Caco-2 (cell line): ENCODE measurements around the gene INO80. TPM values are rescaled to one million over a fixed set of nuclear protein-coding genes. Genes with fewer than 3 reads are reported as not detected.

Experiments
- BruUV-seq: library from RNA; stranded (reverse); fragments of 400-500 nt; replicated peaks from 2 replicates; lab custom pipeline; 2021; lab: Mats Ljungman, UMichigan
- CTCF ChIA-PET: fragments of 300-600 bp; sonication (Branson Sonifier 250); formaldehyde crosslinking; loops from one replicate; lab custom pipeline; 2022; ENCODE audit warnings: antibody characterized with exemption; lab: Charles Lee
- POLR2A ChIA-PET: fragments of 300-600 bp; sonication (Branson Sonifier 250); formaldehyde crosslinking; loops from one replicate; lab custom pipeline; 2022; ENCODE audit warnings: antibody characterized with exemption; lab: Charles Lee
- DNase-seq, 2 experiments: peaks; one replicate each; pipeline versions ENCODE4 v3.0.0 to v3.0.0-alpha.2; 2020 to 2022
- H3K27me3 ChIP-seq: replicated peaks from 2 replicates; pipeline ENCODE4 v1.6.0; 2011; ENCODE audit warnings: low read length; ENCODE audit not compliant: control insufficient read depth, insufficient read depth
- H3K36me3 ChIP-seq: 2 replicates; pipeline ENCODE4 v1.5.1; 2011; ENCODE audit warnings: low read length; ENCODE audit not compliant: control insufficient read depth, insufficient read depth
- H3K4me1 ChIP-seq: fragments of 250-450 bp; sonication (Bioruptor Pico); 2 replicates; pipeline ENCODE4 v1.5.1; 2020; ENCODE audit warnings: mild to moderate bottlenecking
- H3K4me3 ChIP-seq: 2 replicates; pipeline ENCODE4 v1.5.1; 2011; ENCODE audit warnings: low read depth, mild to moderate bottlenecking, control low read depth, low read length
- H3K9me3 ChIP-seq: fragments of 250-450 bp; sonication (Bioruptor Pico); 2 replicates; pipeline ENCODE4 v1.5.1; 2020; ENCODE audit warnings: mild to moderate bottlenecking, moderate library complexity
- H3K27ac Mint-ChIP-seq: one replicate; pipeline ENCODE4 v1.8.0; 2022; ENCODE audit warnings: mixed read lengths; ENCODE audit not compliant: unreplicated experiment
- H3K27me3 Mint-ChIP-seq: one replicate; pipeline ENCODE4 v1.8.0; 2022; ENCODE audit warnings: mixed read lengths; ENCODE audit not compliant: insufficient read depth, unreplicated experiment
- H3K36me3 Mint-ChIP-seq: one replicate; pipeline ENCODE4 v1.8.0; 2022; ENCODE audit warnings: mild to moderate bottlenecking, mixed read lengths; ENCODE audit not compliant: insufficient read depth, unreplicated experiment
- H3K4me1 Mint-ChIP-seq: one replicate; pipeline ENCODE4 v1.8.0; 2022; ENCODE audit warnings: low read depth, mixed read lengths; ENCODE audit not compliant: unreplicated experiment
- H3K4me3 Mint-ChIP-seq: one replicate; pipeline ENCODE4 v1.8.0; 2022; ENCODE audit warnings: mild to moderate bottlenecking, moderate library complexity, mixed read lengths; ENCODE audit not compliant: unreplicated experiment
- H3K9me3 Mint-ChIP-seq: one replicate; pipeline ENCODE4 v1.8.0; 2022; ENCODE audit warnings: mixed read lengths; ENCODE audit not compliant: unreplicated experiment
- intact Hi-C: fragments of 100-400 bp; cut with micrococcal nuclease; formaldehyde crosslinking; loops from one replicate; pipeline ENCODE4 v1.10.0; 2022; ENCODE audit not compliant: unreplicated experiment
- total RNA-seq: library from RNA; stranded (reverse); gene quantifications from 2 replicates; pipeline ENCODE4 v1.2.3, GENCODE V29; 2022
- TF ChIP-seq, protein P1 (sequence below), 2 experiments: fragments of 200-600 bp in 1 of 2; IDR thresholded peaks; 1 replicate in 1 of 2; 2 replicates in 1 of 2; pipeline versions ENCODE4 v1.5.1 to v1.8.0; 2011 to 2022; ENCODE audit warnings: antibody characterized with exemption in 1 of 2, control low read depth in 1 of 2, inconsistent platforms in 1 of 2, low read depth in 1 of 2, low read length in 1 of 2, mild to moderate bottlenecking in 1 of 2, moderate library complexity in 1 of 2; ENCODE audit not compliant: insufficient read depth in 1 of 2, severe bottlenecking in 1 of 2, unreplicated experiment in 1 of 2

INO80 gene
- total RNA-seq, 1 experiment from 2014 or later, result 24.4 TPM

DNA sequence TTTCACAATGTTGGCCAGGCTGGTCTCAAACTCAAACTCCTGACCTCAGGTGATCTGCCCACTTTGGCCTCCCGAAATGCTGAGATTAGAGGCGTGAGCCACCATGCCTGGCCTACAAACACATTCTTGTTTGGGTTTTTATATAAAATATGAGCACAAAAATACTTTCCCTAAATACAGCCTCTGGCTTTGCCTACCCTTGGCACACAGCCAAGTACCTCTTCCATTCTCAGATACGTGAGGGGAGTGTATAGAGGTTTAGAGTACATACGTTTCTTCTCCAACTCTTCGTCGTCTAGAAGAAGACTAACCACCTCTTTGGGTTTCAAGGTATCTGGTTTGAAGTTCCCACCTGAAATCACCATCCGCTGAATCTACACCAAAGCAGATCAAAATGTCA lies 129.3 kb downstream of the INO80 start:
- Mint-ChIP-seq H3K27ac (no peak overlapping the region), H3K4me3 (no peak overlapping the region), H3K36me3 (peaks cover 68% of the 10 kb centered on the region), H3K9me3 (no peaks in the 10 kb centered on the region), H3K27me3 (no peaks in the 10 kb centered on the region), H3K4me1 (no peaks in the 10 kb centered on the region)
- CTCF ChIA-PET, result interaction anchor here (0.6 kb wide), 1 partner anchor 92 kb away, joined by 3 read pairs; the partner anchor contains the start of gene VPS18
- intact Hi-C loops, result no loop called here
- H3K4me3 ChIP-seq, result no peak overlapping the region
- no TSS peak for BruUV-seq
- no peaks in the 10 kb centered on the region for H3K27me3 ChIP-seq
- DNase-seq, result no peak
- no peaks in the 10 kb centered on the region for H3K36me3 ChIP-seq
- TF ChIP-seq, protein P1, sequence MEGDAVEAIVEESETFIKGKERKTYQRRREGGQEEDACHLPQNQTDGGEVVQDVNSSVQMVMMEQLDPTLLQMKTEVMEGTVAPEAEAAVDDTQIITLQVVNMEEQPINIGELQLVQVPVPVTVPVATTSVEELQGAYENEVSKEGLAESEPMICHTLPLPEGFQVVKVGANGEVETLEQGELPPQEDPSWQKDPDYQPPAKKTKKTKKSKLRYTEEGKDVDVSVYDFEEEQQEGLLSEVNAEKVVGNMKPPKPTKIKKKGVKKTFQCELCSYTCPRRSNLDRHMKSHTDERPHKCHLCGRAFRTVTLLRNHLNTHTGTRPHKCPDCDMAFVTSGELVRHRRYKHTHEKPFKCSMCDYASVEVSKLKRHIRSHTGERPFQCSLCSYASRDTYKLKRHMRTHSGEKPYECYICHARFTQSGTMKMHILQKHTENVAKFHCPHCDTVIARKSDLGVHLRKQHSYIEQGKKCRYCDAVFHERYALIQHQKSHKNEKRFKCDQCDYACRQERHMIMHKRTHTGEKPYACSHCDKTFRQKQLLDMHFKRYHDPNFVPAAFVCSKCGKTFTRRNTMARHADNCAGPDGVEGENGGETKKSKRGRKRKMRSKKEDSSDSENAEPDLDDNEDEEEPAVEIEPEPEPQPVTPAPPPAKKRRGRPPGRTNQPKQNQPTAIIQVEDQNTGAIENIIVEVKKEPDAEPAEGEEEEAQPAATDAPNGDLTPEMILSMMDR (IDR thresholded peaks at IDR 0.05; ENCODE audit: insufficient read depth in 1 of 2, low read depth in 1 of 2, low read length in 1 of 2, severe bottlenecking in 1 of 2, unreplicated experiment in 1 of 2), result no peak
- POLR2A ChIA-PET, result no interaction called here
- H3K4me1 ChIP-seq, result no peaks in the 10 kb centered on the region
- no peaks in the 10 kb centered on the region for H3K9me3 ChIP-seq

DNA sequence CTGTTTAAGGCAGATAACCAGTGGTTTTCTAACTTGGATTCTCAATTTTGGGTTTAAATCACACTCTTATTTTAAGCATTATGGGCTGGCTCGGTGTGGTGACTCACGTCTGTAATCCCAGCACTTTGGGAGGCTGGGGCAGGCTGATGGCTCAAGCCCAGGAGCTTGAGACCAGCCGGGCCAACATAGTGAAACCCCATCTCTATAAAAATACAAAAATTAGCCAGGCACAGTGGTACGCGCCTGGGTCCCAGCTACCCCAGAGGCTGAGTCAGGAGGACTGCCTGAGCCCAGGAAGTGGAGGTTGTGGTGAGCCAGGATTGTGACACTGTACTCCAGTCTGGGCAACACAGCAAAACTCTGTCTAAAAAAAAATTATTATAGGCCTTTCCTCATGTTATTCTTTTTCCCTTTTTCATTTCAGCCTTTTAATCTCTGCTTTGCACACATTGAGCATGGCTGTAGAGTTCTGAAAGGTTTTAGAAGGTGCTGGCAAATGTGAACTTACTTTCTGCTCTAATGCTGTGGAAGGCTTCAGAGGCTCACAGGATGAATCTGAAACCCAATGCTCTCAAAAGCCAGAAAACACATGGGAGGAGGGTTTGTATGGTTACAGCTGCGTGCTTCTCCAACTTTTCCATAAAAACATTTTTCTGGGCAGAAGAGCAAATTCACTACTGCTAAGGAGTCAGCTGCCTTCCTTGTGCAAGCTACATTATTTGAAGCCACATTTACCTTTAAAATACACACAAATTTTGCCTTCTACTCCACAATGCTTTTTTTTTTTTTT lies 130.3 kb downstream of the INO80 start:
- Mint-ChIP-seq H3K27ac (no peak overlapping the region), H3K36me3 (peaks cover 66% of the 10 kb centered on the region), H3K9me3 (no peaks in the 10 kb centered on the region), H3K4me1 (no peaks in the 10 kb centered on the region), H3K4me3 (no peak overlapping the region), H3K27me3 (no peaks in the 10 kb centered on the region)
- ChIA-PET POLR2A (interaction anchor here (0.6 kb wide), 1 partner anchor 57 kb away, joined by 9 read pairs; no protein-coding TSS in a partner anchor), CTCF (no interaction called here)
- no TSS peak for BruUV-seq
- no peaks in the 10 kb centered on the region for H3K4me1 ChIP-seq
- intact Hi-C loops, result no loop called here
- H3K27me3 ChIP-seq, result no peaks in the 10 kb centered on the region
- no peaks in the 10 kb centered on the region; the same call in 1 of the 2 replicates for H3K36me3 ChIP-seq
- TF ChIP-seq, protein P1 (IDR thresholded peaks at IDR 0.05; ENCODE audit: insufficient read depth in 1 of 2, low read depth in 1 of 2, low read length in 1 of 2, severe bottlenecking in 1 of 2, unreplicated experiment in 1 of 2), result no peak
- no peak for DNase-seq
- H3K4me3 ChIP-seq, result no peak overlapping the region
- no peaks in the 10 kb centered on the region for H3K9me3 ChIP-seq

DNA sequence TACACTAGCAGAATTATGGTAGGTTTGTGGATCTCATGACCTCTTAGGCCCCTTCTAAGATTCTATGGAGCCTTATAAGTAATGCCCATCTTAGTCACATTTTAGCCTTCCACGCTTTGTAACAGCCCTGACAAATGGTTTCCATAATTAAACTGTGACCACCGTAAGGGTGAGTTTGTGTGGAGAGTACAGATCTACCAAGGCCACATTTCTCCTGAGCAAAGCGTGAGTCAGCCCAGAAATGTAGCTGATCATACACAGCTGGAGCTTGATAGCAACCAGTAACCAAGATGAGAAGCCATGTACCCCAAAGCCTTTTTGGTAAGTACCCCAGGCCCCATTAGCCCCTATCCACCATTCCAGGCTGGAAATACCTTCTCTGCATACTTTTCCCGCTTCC lies 131.1 kb downstream of the INO80 start:
- POLR2A ChIA-PET, result no interaction called here
- DNase-seq, result no peak
- no peaks in the 10 kb centered on the region for H3K9me3 ChIP-seq
- no peak overlapping the region for H3K4me3 ChIP-seq
- H3K4me3 Mint-ChIP-seq, result no peak overlapping the region
- no peaks in the 10 kb centered on the region; the same call in 1 of the 2 replicates for H3K36me3 ChIP-seq
- H3K36me3 Mint-ChIP-seq, result peaks cover 66% of the 10 kb centered on the region
- TF ChIP-seq, protein P1 (IDR thresholded peaks at IDR 0.05; ENCODE audit: insufficient read depth in 1 of 2, low read depth in 1 of 2, low read length in 1 of 2, severe bottlenecking in 1 of 2, unreplicated experiment in 1 of 2), result no peak
- no peaks in the 10 kb centered on the region for H3K4me1 ChIP-seq
- no peaks in the 10 kb centered on the region for H3K27me3 ChIP-seq
- no peaks in the 10 kb centered on the region for H3K4me1 Mint-ChIP-seq
- no TSS peak for BruUV-seq
- CTCF ChIA-PET, result no interaction called here
- H3K27me3 Mint-ChIP-seq, result no peaks in the 10 kb centered on the region
- no peaks in the 10 kb centered on the region for H3K9me3 Mint-ChIP-seq
- intact Hi-C loops, result no loop called here
- no peak overlapping the region for H3K27ac Mint-ChIP-seq
